Psoas muscle (tissue), 8 donors: ENCODE data around the gene UPK3BL1. TPM values are rescaled to one million over a fixed set of nuclear protein-coding genes. Genes with fewer than 3 reads are reported as not detected.
"Not testable (repeated sequence)": the region's sequence is repeated elsewhere in the genome, so short reads cannot be mapped to it uniquely, and the experiment has no call there.

Experiments
- ATAC-seq, 4 donors: fragments of 200-7000 bp; cut with Tn5 transposase; one replicate each; pipeline ENCODE4 v1.9.1; 2020; ENCODE audit warnings: moderate library complexity in 3 of 4, mild to moderate bottlenecking in 2 of 4
- DNase-seq, 2 donors: peaks; one replicate each; pipeline ENCODE4 v3.0.0-alpha.2; 2020
- H3K27ac ChIP-seq: fragments of 200-600 bp; one replicate; pipeline ENCODE4 v1.8.0; 2022
- H3K27me3 ChIP-seq, 3 donors: fragments of 200-600 bp in 1 of 3; one replicate each; pipeline versions ENCODE4 v1.6.1 to v1.8.0; 2013 to 2022; ENCODE audit warnings: low read length in 2 of 3, mild to moderate bottlenecking in 2 of 3, moderate library complexity in 1 of 3; ENCODE audit not compliant: insufficient read depth in 3 of 3
- H3K36me3 ChIP-seq, 2 donors: fragments of 200-600 bp in 1 of 2; one replicate each; pipeline versions ENCODE4 v1.6.1 to v1.8.0; 2013 to 2022; ENCODE audit warnings: low read depth in 1 of 2, mild to moderate bottlenecking in 1 of 2, moderate library complexity in 1 of 2; ENCODE audit not compliant: insufficient read depth in 1 of 2
- H3K4me1 ChIP-seq: fragments of 200-600 bp; one replicate; pipeline ENCODE4 v1.8.0; 2022
- H3K4me3 ChIP-seq: fragments of 200-600 bp; one replicate; pipeline ENCODE4 v1.8.0; 2022; ENCODE audit warnings: mild to moderate bottlenecking
- H3K9me3 ChIP-seq: fragments of 200-600 bp; one replicate; pipeline ENCODE4 v1.8.0; 2022
- WGBS, 3 donors: extraction: QIAGEN DNeasy Blood & Tissue Kit; methylation state at CpG; one replicate each; pipeline versions ENCODE4 v1.1.6 to v1.1.7; 2013; 5-methylcytosine and 5-hydroxymethylcytosine counted together
- intact Hi-C, 2 donors: fragments of 100-400 bp; cut with DNase I; formaldehyde crosslinking; loops; one replicate each; pipeline versions ENCODE4 v1.11.0 to v1.14.2; 2022
- long read RNA-seq, 2 donors: library from polyadenylated mRNA; unstranded; transcript quantifications; one replicate each; pipeline ENCODE4 v2.0.0, GENCODE V29; 2021
- polyA plus RNA-seq, 3 donors: library from polyadenylated mRNA; stranded (reverse); fragments of 200-250 nt; gene quantifications; one replicate each; pipeline ENCODE4 v1.2.3, GENCODE V29; 2013
- total RNA-seq, 4 donors: library from RNA; stranded (reverse); fragmentation: NEBNext Ultra II Directional in 2 of 4; extraction: Animal tissue kit (Norgen Biotek cat#: 25700) in 2 of 4; gene quantifications; one replicate each; pipeline versions ENCODE4 v1.2.1 to v1.2.4, GENCODE V29; 2021 to 2023
- donor health status: healthy with polysubstance abuse.
- donor health status: DM: no; HTN: no; CAD: no; lungs with moderate emphysema.
- donor health status: Bipolar disorder and iron deficiency.
- donor health status: healthy.
- donor health status: DM: yes; HTN: yes; CAD: no.
- donor health status: DM: no; HTN: no; CAD: no.
- donor health status: DM: no; HTN: no; CAD: no.
- donor health status: DM: yes; HTN: yes; CAD: no.

Gene UPK3BL1
- total RNA-seq (1 to 10 TPM; 1.9 to 8.0 (median 6.8) TPM), polyA plus RNA-seq (10 to 100 TPM; 11.7 to 18.3 (median 14.6) TPM)
- long read RNA-seq, donor 1, partial matches to known transcripts: 0 of 3 reads
- long read RNA-seq, donor 1, other reads (novel, unspliced or antisense): 2 of 3 reads
- long read RNA-seq, donor 2, partial matches to known transcripts: 0 of 1 reads
- long read RNA-seq, donor 2, other reads (novel, unspliced or antisense): 0 of 1 reads

GRCh38 chr7:102642691-102643090 lies at the start of gene UPK3BL1:
UPK3BL1 (minus strand) TSS chr7:102642791; CDS start chr7:102642741, 50 bp downstream.
- H3K36me3 ChIP-seq, H3K9me3 ChIP-seq, intact Hi-C loops, H3K4me3 ChIP-seq, H3K27me3 ChIP-seq, DNase-seq, H3K27ac ChIP-seq, H3K4me1 ChIP-seq: not testable (repeated sequence)
- peak in 2 of 4 donors; percentile 28 to 30 for ATAC-seq
- WGBS, 3 donors: no CpG with 5 or more reads among the region's 9 CpGs

GRCh38 chr7:102690602-102691001 lies 48.0 kb upstream of the UPK3BL1 start:
- H3K4me3 ChIP-seq, H3K27ac ChIP-seq, H3K36me3 ChIP-seq, H3K9me3 ChIP-seq, DNase-seq, intact Hi-C loops, ATAC-seq, H3K4me1 ChIP-seq, H3K27me3 ChIP-seq: not testable (repeated sequence)
- WGBS, 3 donors: 92 to 96% (median 92%) methylated on average over 4 of the region's 6 CpGs

- H3K4me3 ChIP-seq, intact Hi-C loops, H3K9me3 ChIP-seq, DNase-seq, H3K36me3 ChIP-seq, H3K27me3 ChIP-seq, H3K27ac ChIP-seq, H3K4me1 ChIP-seq: not testable (repeated sequence)
- peak in 1 of 4 donors; percentile 16 for ATAC-seq
- 75 to 81% methylated on average over 8 to 18 of the region's 74 CpGs; no CpG with 5 or more reads in 1 of the 3 donors for whole genome bisulfite sequencing, 3 donors
Observed at GRCh38 chr7:102689436-102690282, 47.1 kb upstream of the UPK3BL1 start.

GRCh38 chr7:102688299-102689036 lies 45.9 kb upstream of the UPK3BL1 start:
- WGBS, 3 donors: no CpG with 5 or more reads among the region's 37 CpGs
- intact Hi-C loops: not testable (repeated sequence)

GRCh38 chr7:102682560-102682959 lies 40.0 kb upstream of the UPK3BL1 start:
- H3K27me3 ChIP-seq, DNase-seq, H3K9me3 ChIP-seq, intact Hi-C loops, ATAC-seq, H3K4me1 ChIP-seq, H3K27ac ChIP-seq, H3K4me3 ChIP-seq, H3K36me3 ChIP-seq: not testable (repeated sequence)
- no CpG with 5 or more reads among the region's 5 CpGs for WGBS, 3 donors

More at GRCh38 chr7:102688299-102689036, 45.9 kb upstream of the UPK3BL1 start:
- H3K36me3 ChIP-seq, H3K27ac ChIP-seq, H3K27me3 ChIP-seq, DNase-seq, H3K4me3 ChIP-seq, H3K4me1 ChIP-seq, H3K9me3 ChIP-seq: not testable (repeated sequence)
- peak; percentile 93 to 94 (median 94) for ATAC-seq

GRCh38 chr7:102680780-102681179 lies 38.2 kb upstream of the UPK3BL1 start:
- DNase-seq, H3K4me1 ChIP-seq, H3K9me3 ChIP-seq, H3K27me3 ChIP-seq, H3K27ac ChIP-seq, intact Hi-C loops, H3K4me3 ChIP-seq, H3K36me3 ChIP-seq: not testable (repeated sequence)
- no CpG with 5 or more reads among the region's 5 CpGs for WGBS, 3 donors
- peak; percentile 48 to 75 (median 58) for ATAC-seq

GRCh38 chr7:102675545-102675944 lies 33.0 kb upstream of the UPK3BL1 start:
- H3K4me3 ChIP-seq, DNase-seq, H3K9me3 ChIP-seq, H3K27me3 ChIP-seq, H3K27ac ChIP-seq, intact Hi-C loops, ATAC-seq, H3K36me3 ChIP-seq, H3K4me1 ChIP-seq: not testable (repeated sequence)
- WGBS, 3 donors: 75 to 89% (median 83%) methylated on average over 1 of the region's 2 CpGs

- no CpG with 5 or more reads among the region's 9 CpGs for WGBS, 3 donors
- H3K4me3 ChIP-seq, H3K27me3 ChIP-seq, intact Hi-C loops, H3K27ac ChIP-seq, H3K9me3 ChIP-seq, H3K36me3 ChIP-seq, DNase-seq, H3K4me1 ChIP-seq: not testable (repeated sequence)
- peak; percentile 52 to 71 (median 67) for ATAC-seq
Observed at GRCh38 chr7:102673447-102674067, 31.0 kb upstream of the UPK3BL1 start.

GRCh38 chr7:102671956-102672307 lies 29.3 kb upstream of the UPK3BL1 start:
- DNase-seq, H3K36me3 ChIP-seq, H3K4me3 ChIP-seq, H3K27me3 ChIP-seq, intact Hi-C loops, H3K27ac ChIP-seq, H3K4me1 ChIP-seq, H3K9me3 ChIP-seq: not testable (repeated sequence)
- peak in 3 of 4 donors; percentile 22 to 29 (median 24) for ATAC-seq
- no CpG with 5 or more reads among the region's 9 CpGs for WGBS, 3 donors

- DNase-seq: peak in 1 of 2 donors; percentile 11
- 0 to 1% methylated on average over 10 to 34 of the region's 63 CpGs; no CpG with 5 or more reads in 1 of the 3 donors for WGBS, 3 donors
- H3K27ac ChIP-seq: not testable (repeated sequence)
Observed at GRCh38 chr7:102671166-102671955, 28.8 kb upstream of the UPK3BL1 start, which contains the start of gene POLR2J2. POLR2J2 (minus strand) TSS chr7:102671663; CDS start chr7:102671601, 62 bp downstream.

More at GRCh38 chr7:102671166-102671955, 28.8 kb upstream of the UPK3BL1 start, which contains the start of gene POLR2J2:
- H3K27me3 ChIP-seq, intact Hi-C loops, H3K36me3 ChIP-seq, H3K4me1 ChIP-seq, H3K4me3 ChIP-seq, H3K9me3 ChIP-seq: not testable (repeated sequence)
- ATAC-seq: peak; percentile 45 to 72 (median 62)
